Duodenal mucosa (tissue), 2 donors: Measurements from ENCODE around the gene GGTLC1.

Experiments used
- H3K27ac ChIP-seq: one replicate; pipeline ENCODE4 v1.7.0; 2013; ENCODE audit warnings: low read depth, low read length
- H3K27me3 ChIP-seq, 2 donors: one replicate each; pipeline ENCODE4 v1.7.0; 2013; ENCODE audit warnings: low read length in 2 of 2, control low read depth in 1 of 2; ENCODE audit not compliant: insufficient read depth in 2 of 2, control insufficient read depth in 1 of 2
- H3K36me3 ChIP-seq, 2 donors: one replicate each; pipeline ENCODE4 v1.7.0; 2013; ENCODE audit warnings: low read length in 2 of 2, control low read depth in 1 of 2; ENCODE audit not compliant: insufficient read depth in 2 of 2, control insufficient read depth in 1 of 2
- H3K4me1 ChIP-seq, 2 donors: one replicate each; pipeline ENCODE4 v1.7.0; 2013; ENCODE audit warnings: low read length in 2 of 2, control low read depth in 1 of 2; ENCODE audit not compliant: insufficient read depth in 2 of 2, control insufficient read depth in 1 of 2
- H3K4me3 ChIP-seq, 2 donors: one replicate each; pipeline ENCODE4 v1.7.0; 2013; ENCODE audit warnings: low read length in 2 of 2, low read depth in 1 of 2
- H3K9ac ChIP-seq, 2 donors: one replicate each; pipeline ENCODE4 v1.7.0; 2013; ENCODE audit warnings: low read length in 2 of 2, low read depth in 1 of 2
- H3K9me3 ChIP-seq, 2 donors: one replicate each; pipeline ENCODE4 v1.7.0; 2013; ENCODE audit warnings: low read length in 2 of 2, control low read depth in 1 of 2; ENCODE audit not compliant: control insufficient read depth in 1 of 2

The GGTLC1 gene

DNA sequence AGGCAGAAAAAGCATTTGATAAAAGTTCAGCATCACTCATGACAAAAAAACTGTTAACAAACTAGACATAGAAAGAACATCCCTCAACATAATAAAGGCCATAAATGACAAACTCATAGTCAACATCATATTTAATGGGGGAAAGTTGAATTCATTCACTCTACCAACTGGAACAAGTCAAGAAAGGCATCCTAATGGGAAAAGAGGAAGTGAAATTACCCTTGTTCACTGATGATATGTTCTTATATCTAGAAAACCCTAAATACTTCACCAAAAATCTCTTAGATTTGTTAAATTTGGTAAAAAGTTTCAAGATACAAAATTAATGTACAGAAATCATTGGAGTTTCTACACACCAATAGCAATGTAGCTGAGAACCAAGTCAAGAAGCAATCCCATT, 48.9 kb downstream of the GGTLC1 start:
- H3K4me3 ChIP-seq = no peak overlapping the region
- H3K9me3 ChIP-seq = no peaks in the 10 kb centered on the region
- H3K27ac ChIP-seq = no peak overlapping the region
- no peaks in the 10 kb centered on the region for H3K4me1 ChIP-seq
- H3K9ac ChIP-seq = no peak overlapping the region
- no peaks in the 10 kb centered on the region for H3K36me3 ChIP-seq
- H3K27me3 ChIP-seq = no peaks in the 10 kb centered on the region

DNA sequence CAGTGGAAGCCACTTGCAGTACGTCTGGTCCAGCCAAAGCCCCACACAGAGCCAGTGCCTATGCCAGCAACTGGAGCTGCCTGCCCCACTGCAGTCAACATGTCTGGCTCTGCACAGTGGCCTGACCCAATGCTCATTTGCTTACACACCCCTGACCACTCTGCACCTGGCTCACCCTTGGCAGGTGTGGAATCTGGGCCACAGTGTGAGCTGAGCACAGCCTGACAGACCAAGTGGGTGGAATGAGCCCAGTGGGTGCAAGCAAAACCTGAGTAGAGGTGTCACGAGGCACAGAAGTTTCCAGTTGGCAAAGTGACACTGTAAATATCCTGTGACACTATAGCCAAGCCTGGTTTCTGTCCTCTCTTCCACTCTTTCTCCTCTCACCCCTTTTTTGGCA, 49.5 kb downstream of the GGTLC1 start:
- Histone ChIP-seq H3K9ac (no peak overlapping the region), H3K9me3 (no peaks in the 10 kb centered on the region), H3K4me3 (no peak overlapping the region), H3K4me1 (no peaks in the 10 kb centered on the region), H3K27me3 (no peaks in the 10 kb centered on the region), H3K27ac (no peak overlapping the region), H3K36me3 (no peaks in the 10 kb centered on the region)

DNA sequence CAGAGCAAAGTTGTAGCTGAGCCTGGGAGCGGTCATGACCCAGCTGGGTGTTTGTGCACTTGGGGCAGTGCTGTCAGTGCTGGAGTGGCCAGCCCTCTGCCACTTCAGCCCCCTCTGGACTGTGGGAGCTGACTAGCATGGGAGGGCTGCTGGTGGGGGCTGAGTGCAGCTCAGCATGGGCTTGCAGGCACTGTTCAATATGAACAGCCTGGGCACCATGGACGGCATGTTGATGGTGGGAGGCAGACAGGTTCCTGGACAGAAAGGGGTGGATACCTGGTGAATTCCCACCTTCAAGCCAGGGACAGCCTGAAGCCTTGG, 50.5 kb downstream of the GGTLC1 start:
- Histone ChIP-seq H3K9me3 (no peaks in the 10 kb centered on the region), H3K4me3 (no peak overlapping the region), H3K27me3 (no peaks in the 10 kb centered on the region), H3K9ac (no peak overlapping the region), H3K4me1 (no peaks in the 10 kb centered on the region), H3K36me3 (no peaks in the 10 kb centered on the region), H3K27ac (no peak overlapping the region)

DNA sequence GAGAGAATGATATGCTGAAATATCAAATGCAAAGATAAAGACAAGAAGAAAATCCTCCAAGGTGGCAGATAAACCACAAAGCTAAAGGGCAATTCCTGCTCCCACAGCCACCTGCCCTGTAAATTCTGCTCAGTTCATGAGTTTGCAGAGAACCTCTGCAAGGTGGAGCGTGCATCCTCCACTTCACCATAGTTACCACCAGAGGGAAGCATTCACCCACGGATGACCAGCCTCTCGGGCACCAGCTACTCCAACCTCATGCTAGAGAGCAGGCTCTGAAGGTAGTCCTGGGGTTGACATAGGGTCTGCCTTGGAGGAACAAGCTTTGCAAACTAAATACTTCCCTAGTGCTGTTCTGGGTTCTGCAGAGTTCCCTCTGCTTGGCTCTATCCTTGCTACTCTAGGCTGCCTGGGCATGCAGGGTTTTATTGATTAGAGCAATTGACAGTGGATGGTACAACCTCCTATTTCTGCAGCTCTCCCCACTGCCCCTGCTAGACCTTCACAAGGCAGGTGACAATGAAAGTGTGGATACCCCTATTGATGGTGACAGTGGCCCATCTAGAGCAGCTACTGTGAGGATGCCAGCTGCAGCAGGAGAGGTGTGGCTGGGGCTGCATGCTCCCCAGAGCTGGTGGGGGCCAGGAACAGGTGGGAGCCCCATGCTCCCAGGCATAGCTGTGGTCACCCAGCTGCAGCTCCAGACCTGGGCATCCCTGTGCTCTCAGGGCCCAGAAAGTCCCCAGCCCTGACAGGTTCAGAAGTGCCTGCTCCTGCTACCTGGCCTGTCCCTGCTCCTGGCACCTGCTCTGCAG, 51.1 kb downstream of the GGTLC1 start:
- H3K9me3 ChIP-seq = no peaks in the 10 kb centered on the region
- no peaks in the 10 kb centered on the region for H3K27me3 ChIP-seq
- H3K4me3 ChIP-seq = no peak overlapping the region
- no peaks in the 10 kb centered on the region for H3K36me3 ChIP-seq
- H3K9ac ChIP-seq = no peak overlapping the region
- no peak overlapping the region for H3K27ac ChIP-seq
- no peaks in the 10 kb centered on the region for H3K4me1 ChIP-seq
